Stimulated activated CD8-positive, alpha-beta memory T cell treated with anti-CD3 and anti-CD28 coated beads, Interleukin-4, amount 100 ng/mL, for 4 hours (primary cell): ENCODE data around the gene NGEF.

Experiments used
- DNase-seq, 2 donors: peaks; one replicate each; pipeline ENCODE4 v3.0.0-alpha.2; 2020; ENCODE audit warnings: low read depth in 2 of 2, low spot score in 1 of 2

NGEF gene

DNA sequence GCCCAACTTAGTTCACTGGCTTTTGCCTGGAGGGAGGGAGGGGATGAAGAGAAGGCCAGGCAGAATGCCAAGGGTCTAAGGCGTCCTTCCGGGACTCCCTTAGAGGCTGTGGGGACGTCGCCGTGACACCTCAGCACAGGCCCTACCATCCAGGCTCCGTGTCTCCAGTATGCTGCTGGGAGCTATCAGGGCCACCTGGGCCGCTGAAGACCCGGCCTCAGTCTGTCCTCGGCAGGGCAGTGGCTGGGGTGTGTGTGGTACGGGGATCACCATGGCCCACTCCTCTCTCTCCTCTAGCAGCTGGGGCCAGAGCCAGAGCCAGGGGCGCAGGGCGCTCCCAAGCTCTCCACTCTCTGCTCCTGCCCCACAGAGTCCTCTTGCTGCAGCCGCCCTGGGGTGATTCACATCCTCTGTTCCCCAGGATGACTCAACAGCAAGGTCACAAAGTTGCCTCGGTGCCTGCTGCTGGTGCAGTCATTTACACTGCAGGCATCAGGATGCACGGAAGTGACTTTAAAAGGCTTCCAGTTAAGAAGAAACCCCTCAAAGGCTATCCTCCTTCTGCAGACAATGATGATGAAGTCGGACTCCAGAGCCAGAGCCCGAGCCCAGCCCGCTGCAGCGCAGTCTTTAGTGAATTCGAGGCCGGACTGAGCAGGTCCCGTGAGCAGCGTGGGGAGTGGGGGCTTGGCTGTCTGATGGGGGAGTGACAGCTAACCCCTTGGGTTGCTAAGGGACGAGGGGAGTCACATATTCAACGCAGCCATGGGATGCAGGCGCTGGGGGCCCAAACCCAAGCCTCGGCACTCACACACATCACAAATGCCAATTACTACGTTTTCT is 111.1 kb downstream of the NGEF start:
- DNase-seq = no peak

- no peak for DNase-seq
Observed at GRCh38 chr2:232900811-232901735, 112.0 kb downstream of the NGEF start.

- no peak for DNase-seq
Observed at GRCh38 chr2:232898592-232899543, 114.2 kb downstream of the NGEF start.

- DNase-seq = no peak
Observed at GRCh38 chr2:232897598-232898408, 115.3 kb downstream of the NGEF start.

GRCh38 chr2:232896720-232897597 is 116.1 kb downstream of the NGEF start:
- no peak for DNase-seq

- DNase-seq = no peak
Observed at GRCh38 chr2:232896111-232896510, 116.9 kb downstream of the NGEF start.

GRCh38 chr2:232894746-232895145 is 118.3 kb downstream of the NGEF start:
- no peak for DNase-seq

DNA sequence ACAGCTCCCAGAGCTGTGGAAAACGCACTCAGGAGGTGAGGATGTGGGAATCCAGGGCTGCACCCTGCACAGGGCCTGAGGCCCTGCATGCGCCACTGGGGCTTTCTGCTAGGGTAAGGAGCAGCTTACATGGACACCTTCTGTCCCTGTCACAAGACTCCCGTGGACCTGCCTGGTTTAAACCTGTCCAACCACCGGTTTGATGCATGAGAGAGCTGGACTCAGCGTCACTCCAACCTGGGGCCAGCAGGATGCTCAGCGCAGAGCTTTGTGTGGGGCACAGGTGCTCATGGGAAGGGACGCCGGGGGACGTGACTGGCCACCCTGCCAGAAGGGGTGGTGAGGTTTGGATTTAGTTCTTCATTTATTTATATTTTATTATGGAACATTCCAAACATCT is 118.8 kb downstream of the NGEF start:
- no peak for DNase-seq

GRCh38 chr2:232893834-232894233 is 119.2 kb downstream of the NGEF start:
- DNase-seq = no peak

DNA sequence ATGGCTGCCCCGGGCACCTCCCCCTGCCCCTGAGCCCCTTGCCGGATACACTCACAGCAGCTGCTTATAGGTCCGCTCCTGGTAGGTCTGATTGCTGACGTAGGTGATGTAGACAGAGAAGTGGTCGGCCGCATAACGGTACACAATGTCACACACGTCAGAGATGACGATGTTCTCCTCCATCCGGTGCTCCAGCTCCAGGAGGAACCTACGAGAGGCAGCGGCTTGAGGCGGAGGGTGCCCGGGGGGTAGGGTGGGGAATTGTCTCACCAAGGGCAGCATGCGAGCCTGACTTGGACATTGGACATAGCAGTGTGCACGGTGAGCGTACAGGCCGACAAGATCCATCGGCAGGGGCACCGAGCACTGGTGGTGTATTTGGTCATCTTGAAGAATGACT is 120.2 kb downstream of the NGEF start:
- no peak for DNase-seq

DNA sequence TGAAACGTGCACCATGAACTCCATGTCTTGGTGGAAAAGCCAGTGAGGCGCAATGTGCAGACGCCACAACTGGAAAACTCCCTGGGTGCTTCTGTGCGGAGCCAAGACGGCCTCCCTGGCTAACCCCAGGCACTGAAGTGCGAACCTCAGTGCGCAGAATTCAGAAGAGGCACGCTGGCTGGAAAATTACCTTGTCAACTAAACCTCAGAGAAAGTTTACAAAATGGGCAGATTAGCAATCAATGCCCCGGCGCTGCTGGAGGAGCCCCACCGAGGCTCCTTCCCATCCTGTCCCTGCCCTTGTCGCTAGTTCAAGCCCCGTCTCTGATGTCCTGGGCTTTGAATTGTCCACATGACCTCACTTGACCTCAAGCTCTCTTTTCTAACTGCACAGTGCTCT is 120.8 kb downstream of the NGEF start:
- no peak for DNase-seq

DNA sequence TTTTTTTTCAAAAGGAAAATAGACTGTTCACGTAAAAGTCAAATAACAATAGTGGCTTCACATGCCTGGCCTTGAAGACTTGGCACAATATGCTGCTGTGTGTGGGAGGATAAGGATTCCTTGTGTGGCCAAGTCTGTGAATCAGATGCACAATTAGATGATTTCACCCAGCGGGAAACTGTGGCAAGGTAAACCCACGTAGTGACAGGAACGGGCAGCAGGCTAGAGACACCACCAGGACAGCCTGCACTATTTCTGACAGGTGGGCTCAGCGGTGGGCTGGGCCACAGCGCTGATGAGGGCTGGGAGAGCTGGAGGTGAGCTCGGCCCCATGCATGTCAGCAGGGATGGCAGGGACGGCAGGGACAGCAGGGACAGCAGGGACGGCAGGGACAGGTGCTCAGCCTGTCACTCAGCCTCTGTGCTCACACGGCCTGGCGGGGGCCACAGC is 121.4 kb downstream of the NGEF start:
- no peak for DNase-seq

DNA sequence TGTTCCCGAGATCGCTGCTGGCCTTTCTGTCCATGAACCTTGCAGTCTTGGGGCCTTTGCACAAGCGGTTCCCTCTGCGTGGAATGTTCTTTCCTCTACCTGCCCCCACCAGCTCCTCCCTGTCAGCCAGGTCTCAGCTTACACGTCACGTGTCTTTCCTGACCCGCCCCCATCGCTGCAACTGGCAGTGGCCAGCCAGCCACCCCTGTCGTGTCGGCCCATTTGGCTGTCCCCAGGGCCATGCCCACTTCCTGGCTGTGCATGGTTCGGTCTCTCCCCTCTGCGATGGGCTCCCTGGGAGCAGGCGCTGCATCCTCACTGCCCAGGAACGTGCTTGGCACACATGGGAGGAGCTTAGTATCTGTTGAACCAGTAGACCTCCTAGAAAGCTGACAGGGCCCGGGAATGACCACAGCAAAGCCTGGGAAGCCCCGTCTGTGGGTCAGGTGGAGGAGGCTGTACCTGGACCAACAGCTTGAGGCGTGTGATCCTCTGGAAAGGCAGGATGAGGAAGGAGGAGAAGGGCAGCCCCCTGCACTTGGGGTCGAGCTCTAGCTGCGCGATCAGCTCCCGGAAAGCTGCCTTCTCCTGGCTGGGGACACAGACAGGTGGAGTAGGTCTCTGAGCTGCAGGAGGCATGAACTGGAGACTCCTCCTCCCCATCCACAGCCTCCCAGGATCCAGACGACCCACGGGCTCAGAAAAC is 122.0 kb downstream of the NGEF start:
- no peak for DNase-seq

DNA sequence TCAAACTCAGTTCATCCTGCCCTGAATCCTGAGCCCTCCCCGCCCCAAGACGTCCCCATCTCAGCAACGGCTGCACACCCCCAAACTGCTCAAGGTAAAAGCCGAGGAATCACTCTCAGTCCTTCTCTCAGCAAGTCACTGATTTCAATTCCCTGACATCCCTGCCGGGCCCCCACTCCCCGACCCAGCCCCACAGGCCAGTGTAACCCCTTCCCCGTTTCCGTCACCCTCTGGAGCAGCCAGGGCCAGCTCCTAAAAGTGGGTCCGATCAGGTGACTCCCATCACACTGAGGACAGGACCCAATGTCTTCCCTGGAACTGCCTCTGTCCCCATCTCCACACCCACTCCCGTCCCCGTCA is 122.5 kb downstream of the NGEF start:
- no peak for DNase-seq

DNA sequence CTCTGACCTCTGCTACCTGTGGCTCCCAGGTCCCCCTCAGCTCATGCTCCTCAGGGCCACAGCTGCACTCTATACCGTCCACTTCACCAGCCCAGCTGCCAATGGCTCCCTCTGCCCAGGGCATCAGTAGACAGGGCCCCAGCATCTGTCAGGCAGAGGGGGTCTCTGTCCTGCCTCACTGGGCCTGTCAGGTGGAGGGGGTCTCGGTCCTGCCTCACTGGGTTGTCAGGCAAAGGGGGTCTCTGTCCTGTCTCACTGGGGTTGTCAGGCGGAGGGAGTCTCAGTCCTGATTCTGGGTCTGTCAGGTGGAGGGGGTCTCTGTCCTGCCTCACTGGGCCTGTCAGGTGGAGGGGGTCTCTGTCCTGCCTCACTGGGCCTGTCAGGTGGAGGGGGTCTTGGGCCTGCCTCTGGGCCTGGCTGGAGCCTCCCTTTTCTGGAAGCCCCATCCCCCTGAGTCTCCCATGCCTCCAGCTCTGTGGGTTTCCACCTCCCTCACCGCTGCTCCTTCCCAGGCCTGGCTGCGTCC is 123.1 kb downstream of the NGEF start:
- no peak for DNase-seq

GRCh38 chr2:232888839-232889529 is 124.1 kb downstream of the NGEF start:
- no peak for DNase-seq

DNA sequence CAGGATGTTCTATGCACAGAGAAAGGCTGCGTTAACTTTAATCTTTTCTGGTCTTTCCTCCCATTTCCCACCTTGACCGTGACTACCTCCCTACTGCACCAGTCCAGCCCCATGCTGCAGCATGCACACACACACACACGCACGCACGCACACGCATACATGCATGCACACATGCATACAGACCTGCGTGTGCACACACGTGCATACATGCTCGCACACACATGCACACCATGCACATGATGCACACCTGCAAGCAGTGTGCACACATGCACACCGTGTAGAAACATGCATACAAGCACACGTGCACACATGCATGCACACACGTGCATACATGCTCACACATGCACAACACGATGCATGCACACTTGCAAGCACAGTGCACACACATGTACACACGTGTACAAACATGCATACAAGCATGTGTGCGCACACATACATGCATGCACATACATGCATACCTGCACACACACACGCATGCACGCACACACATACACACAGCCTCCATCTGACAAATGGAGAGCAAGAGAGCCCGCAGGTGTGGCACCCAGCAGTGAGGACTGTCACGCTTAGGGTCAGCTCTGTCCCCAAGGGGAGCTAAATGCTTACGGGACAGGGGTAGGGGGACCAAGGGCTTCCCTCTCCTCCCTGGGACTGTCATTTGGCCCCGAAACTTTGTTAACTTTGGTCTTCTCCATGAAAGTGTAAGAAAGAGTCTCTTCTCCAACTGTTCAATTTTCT is 124.8 kb downstream of the NGEF start:
- no peak for DNase-seq
